HepG2 (cell line): ENCODE results near the gene ING5. TPM values are rescaled to one million over a fixed set of nuclear protein-coding genes. Genes with fewer than 3 reads are reported as not detected.

Source experiments
- ATAC-seq: fragments of 200-7000 bp; cut with Tn5 transposase; 3 replicates; pipeline ENCODE4 v1.9.1; 2020; ENCODE audit warnings: mild to moderate bottlenecking, moderate library complexity
- BruUV-seq: library from RNA; stranded (reverse); fragments of 400-500 nt; replicated peaks from 2 replicates; lab custom pipeline; 2021; lab: Mats Ljungman, UMichigan
- CTCF ChIA-PET: fragments of 300-600 bp; formaldehyde crosslinking; extraction: SDS; loops from one replicate; lab custom pipeline; 2021; ENCODE audit warnings: low total read pairs, inconsistent platforms, low intra/inter-chr PET ratio; lab: Yijun Ruan, JAX
- POLR2A ChIA-PET: fragments of 350-600 bp; sonication (Branson Sonifier 250); formaldehyde crosslinking; loops from one replicate; lab custom pipeline; 2020; ENCODE audit warnings: antibody characterized with exemption, inconsistent platforms; lab: Yijun Ruan, JAX
- DNase-seq: peaks from one replicate; pipeline ENCODE4 v3.0.0-alpha.2; 2015; ENCODE audit warnings: low spot score
- FAIRE-seq: peaks from 3 replicates; lab custom pipeline; 2011; peaks lifted over from hg19 to GRCh38; lab: Jason Lieb, UNC
- H2AFZ ChIP-seq: one replicate; pipeline ENCODE4 v1.6.1; 2011; ENCODE audit warnings: low read length, inconsistent platforms
- H3K27ac ChIP-seq: fragments of 300-600 bp; 3 replicates; pipeline ENCODE4 v1.8.0; 2011; ENCODE audit warnings: mixed run types, mild to moderate bottlenecking, mixed read lengths, low read length, inconsistent platforms; ENCODE audit not compliant: insufficient read depth; ENCODE audit errors: extremely low read length
- H3K27me3 ChIP-seq, 2 experiments: fragments of 200-600 bp in 1 of 2; 2 replicates in 1 of 2; 3 replicates in 1 of 2; pipeline versions ENCODE4 v1.6.0 to v1.8.0; 2011; ENCODE audit warnings: low read length in 2 of 2, mild to moderate bottlenecking in 2 of 2, moderate library complexity in 2 of 2, inconsistent platforms in 1 of 2; ENCODE audit not compliant: insufficient read depth in 2 of 2, control insufficient read depth in 1 of 2
- H3K36me3 ChIP-seq, 2 experiments: fragments of 200-600 bp in 1 of 2; replicated peaks in 1 of 2; 2 replicates in 1 of 2; 3 replicates in 1 of 2; pipeline versions ENCODE4 v1.5.1 to v1.8.0; 2011; ENCODE audit warnings: low read length in 2 of 2, inconsistent platforms in 1 of 2; ENCODE audit not compliant: insufficient read depth in 2 of 2, control insufficient read depth in 1 of 2
- H3K4me1 ChIP-seq: 2 replicates; pipeline ENCODE4 v1.5.1; 2012; ENCODE audit warnings: low read length, inconsistent platforms; ENCODE audit not compliant: insufficient read depth
- H3K4me2 ChIP-seq: 2 replicates; pipeline ENCODE4 v1.6.0; 2011; ENCODE audit warnings: low read depth, low read length, inconsistent platforms
- H3K4me3 ChIP-seq, 3 experiments: fragments of 200-600 bp in 1 of 3; sonication (generic), shearing (Covaris generic) in 1 of 3; replicated peaks in 1 of 3; 2 replicates each; pipeline ENCODE4 v1.5.1; 2011 to 2016; ENCODE audit warnings: low read length in 3 of 3, inconsistent platforms in 2 of 3, low read depth in 2 of 3, mild to moderate bottlenecking in 2 of 3, control low read depth in 1 of 3, mixed read lengths in 1 of 3; ENCODE audit not compliant: insufficient read depth in 1 of 3
- H3K79me2 ChIP-seq: one replicate; pipeline ENCODE4 v1.6.1; 2011; ENCODE audit warnings: low read length, inconsistent platforms; ENCODE audit not compliant: insufficient read depth
- H3K9ac ChIP-seq: 2 replicates; pipeline ENCODE4 v1.6.0; 2011; ENCODE audit warnings: mild to moderate bottlenecking, low read depth, low read length, inconsistent platforms; ENCODE audit not compliant: insufficient read depth
- H3K9me3 ChIP-seq: 2 replicates; pipeline ENCODE4 v1.5.1; 2012; ENCODE audit warnings: mild to moderate bottlenecking, low read length
- H4K20me1 ChIP-seq: 2 replicates; pipeline ENCODE4 v1.6.0; 2011; ENCODE audit warnings: inconsistent platforms, mild to moderate bottlenecking, low read length, moderate library complexity; ENCODE audit not compliant: insufficient read depth
- AGO2 ChIP-seq: fragments of 200-400 bp; formaldehyde crosslinking; optimal IDR thresholded peaks from 2 replicates; pipeline ENCODE3; 2017; ENCODE audit warnings: mild to moderate bottlenecking, low read depth, low read length, moderate library complexity
- ETV6 ChIP-seq: sonication (generic); formaldehyde crosslinking; conservative IDR thresholded peaks from 2 replicates; pipeline ENCODE4 v1.4.0; 2020; ENCODE audit warnings: missing genetic modification reagents
- NCOA1 ChIP-seq: sonication (generic); formaldehyde crosslinking; IDR thresholded peaks from 2 replicates; pipeline ENCODE4 v1.9.0; 2021; ENCODE audit warnings: missing genetic modification reagents
- POLR2G ChIP-seq: fragments of 200-400 bp; formaldehyde crosslinking; IDR thresholded peaks from 2 replicates; pipeline ENCODE4 v1.6.1; 2018; ENCODE audit warnings: mild to moderate bottlenecking, low read depth, low read length, moderate library complexity
- RBFOX2 ChIP-seq: fragments of 200-400 bp; formaldehyde crosslinking; IDR thresholded peaks from 2 replicates; pipeline ENCODE4 v1.6.1; 2017; ENCODE audit warnings: low read depth, mild to moderate bottlenecking, low read length
- SUZ12 ChIP-seq: fragments of 150-350 bp; IDR thresholded peaks from 2 replicates; pipeline ENCODE4 v1.6.1; 2014; ENCODE audit warnings: low read depth, low read length
- TBP ChIP-seq: sonication (generic); formaldehyde crosslinking; IDR thresholded peaks from 2 replicates; pipeline ENCODE4 v1.5.0; 2020; ENCODE audit warnings: missing genetic modification reagents
- ZFP91 ChIP-seq: sonication (generic); formaldehyde crosslinking; IDR thresholded peaks from 2 replicates; pipeline ENCODE4 v1.9.0; 2022; ENCODE audit warnings: missing genetic modification reagents, mild to moderate bottlenecking, borderline replicate concordance
- ZNF17 ChIP-seq: sonication (generic); formaldehyde crosslinking; IDR thresholded peaks from 2 replicates; pipeline ENCODE4 v1.5.0; 2020; ENCODE audit warnings: mild to moderate bottlenecking, missing genetic modification reagents
- ZNF367 ChIP-seq: sonication (generic); formaldehyde crosslinking; IDR thresholded peaks from 2 replicates; pipeline ENCODE4 v1.4.0; 2020; ENCODE audit warnings: missing genetic modification reagents, borderline replicate concordance
- ZNF407 ChIP-seq: sonication (generic); formaldehyde crosslinking; IDR thresholded peaks from one replicate; pipeline ENCODE4 v1.5.1; 2020; ENCODE audit warnings: mild to moderate bottlenecking, missing genetic modification reagents; ENCODE audit errors: not compliant biosample characterization
- ZNF75D ChIP-seq: sonication (generic); formaldehyde crosslinking; IDR thresholded peaks from 2 replicates; pipeline ENCODE4 v1.8.1; 2023; ENCODE audit warnings: missing genetic modification reagents, mild to moderate bottlenecking, borderline replicate concordance
- WGBS: methylation state at CpG from one replicate; pipeline ENCODE4 v1.1.6; 2017; ENCODE audit warnings: low lambda C conversion rate; 5-methylcytosine and 5-hydroxymethylcytosine counted together
- in situ Hi-C: cut with HindIII; loops from 2 replicates; pipeline ENCODE4 v1.10.0; 2017; ENCODE audit warnings: low pct_unique_long_range_greater_than_20kb; ENCODE audit not compliant: extremely low pct_ligation_motif_present
- intact Hi-C: fragments of 100-400 bp; cut with micrococcal nuclease; formaldehyde crosslinking; loops from one replicate; pipeline ENCODE4 v1.10.0; 2022; ENCODE audit not compliant: unreplicated experiment
- polyA plus RNA-seq, 8 experiments: library from polyadenylated mRNA; depleted of rRNA in 3 of 8; stranded (reverse) in 7 of 8; unstranded in 1 of 8; fragments of >200 nt; fragmentation: Illumina TruSeq in 4 of 8; extraction: Trizol in 4 of 8; gene quantifications; 2 replicates each; pipeline versions ENCODE4 v1.2.1 to v1.2.3, GENCODE V29; 2011 to 2016; ENCODE audit warnings: low read depth in 4 of 8, missing spikeins in 1 of 8, mixed read lengths in 1 of 8; ENCODE audit not compliant: insufficient read depth in 1 of 8
- total RNA-seq, 5 experiments: library from RNA; depleted of rRNA; stranded (reverse); fragments of >200 nt; fragmentation: Illumina TruSeq; extraction: Trizol; gene quantifications; 2 replicates each; pipeline ENCODE4 v1.2.3, GENCODE V29; 2016; ENCODE audit warnings: low read depth in 1 of 5

Gene ING5
- total and polyA plus RNA-seq, 2 of the 13 experiments (the other 11 are each of a cell fraction or from before 2014, with no cell fraction given): 61.9 to 71.9 TPM

- no peak for TF ChIP-seq TBP (CRISPR knock-in tag)
- no peak for TF ChIP-seq ZNF17 (CRISPR knock-in tag)
- no peak for TF ChIP-seq ZNF75D
- TF ChIP-seq SUZ12: no peak
- TF ChIP-seq, all 625 proteins: peak for 0
These were observed 26.2 kb downstream of the ING5 start (continued) for GRCh38 chr2:241728000-241728399.

- DNase-seq (no peak), ATAC-seq (no peak; the same call in 2 of the 3 replicates), FAIRE-seq (no peak)
- WGBS: 85% methylated on average over 19 of the region's 19 CpGs
- Histone ChIP-seq H3K36me3 (peaks cover 0 to 6% of the 10 kb centered on the region in 2 experiments; a peak in 2 of 5 replicates), H3K9me3 (no peaks in the 10 kb centered on the region), H3K4me1 (peaks cover 4% of the 10 kb centered on the region), H4K20me1 (no peaks in the 10 kb centered on the region), H3K79me2 (no peaks in the 10 kb centered on the region), H3K27me3 (no peaks in the 10 kb centered on the region), H2AFZ (no peak overlapping the region), H3K4me3 (no peak overlapping the region), H3K4me2 (no peak overlapping the region), H3K27ac (no peak overlapping the region), H3K9ac (no peak overlapping the region)
- intact Hi-C loops (no loop called here), in situ Hi-C loops (no loop called here)
- BruUV-seq: no TSS peak
- no peak for TF ChIP-seq ETV6
- TF ChIP-seq POLR2G: peak; percentile 39; the same call in 1 of the 2 replicates
- no peak for TF ChIP-seq ZNF407 (CRISPR knock-in tag)
- peak; percentile 96 for TF ChIP-seq AGO2
- TF ChIP-seq NCOA1 (CRISPR knock-in tag): no peak
- no peak for TF ChIP-seq ZNF367 (CRISPR knock-in tag)
- peak; percentile 30; the same call in 1 of the 2 replicates for TF ChIP-seq RBFOX2
- peak; percentile 19; the same call in 1 of the 2 replicates for TF ChIP-seq ZFP91 (CRISPR knock-in tag)
- POLR2A ChIA-PET: interaction anchor here (1.6 kb wide), 1 partner anchor 42 kb away, joined by 5 read pairs; no protein-coding TSS in a partner anchor
- CTCF ChIA-PET: no interaction called here
These were observed 26.8 kb downstream of the ING5 start for GRCh38 chr2:241728627-241729026.
